ENCODE results near the gene HOXD12. TPM values are rescaled to one million over a fixed set of nuclear protein-coding genes. Genes with fewer than 3 reads are reported as not detected.

The HOXD12 gene
- total RNA-seq, 1 donor from 2014 or later = not detected

- H3K27ac ChIP-seq = no peak overlapping the region
- ATAC-seq = no peak
- H3K27me3 ChIP-seq = peaks cover 98% of the 10 kb centered on the region
- intact Hi-C loops (cut with DNase I) = no loop called here
- TF ChIP-seq CTCF (IDR thresholded peaks at IDR 0.05) = no peak
- H3K4me3 ChIP-seq = no peak overlapping the region
- no peaks in the 10 kb centered on the region for H3K9me3 ChIP-seq
- H3K36me3 ChIP-seq = no peaks in the 10 kb centered on the region
- DNase-seq = no peak
- H3K4me1 ChIP-seq = no peaks in the 10 kb centered on the region
These were observed 5.6 kb downstream of the HOXD12 start for GRCh38 chr2:176105078-176105729.

GRCh38 chr2:176105730-176106580 lies 6.4 kb downstream of the HOXD12 start:
- Histone ChIP-seq H3K4me1 (no peaks in the 10 kb centered on the region), H3K27me3 (peaks cover 98% of the 10 kb centered on the region), H3K4me3 (no peak overlapping the region), H3K27ac (no peak overlapping the region), H3K36me3 (no peaks in the 10 kb centered on the region), H3K9me3 (no peaks in the 10 kb centered on the region)
- TF ChIP-seq CTCF (IDR thresholded peaks at IDR 0.05) = no peak
- ATAC-seq (no peak), DNase-seq (no peak)
- intact Hi-C loops (cut with DNase I) = no loop called here

- Histone ChIP-seq H3K36me3 (no peaks in the 10 kb centered on the region), H3K4me3 (no peak within 1 kb of the TSS), H3K9me3 (no peaks in the 10 kb centered on the region), H3K27ac (no peak within 1 kb of the TSS), H3K4me1 (no peaks in the 10 kb centered on the region), H3K27me3 (peaks cover 98% of the 10 kb centered on the region)
- TF ChIP-seq CTCF (IDR thresholded peaks at IDR 0.05) = no peak
- no peak for DNase-seq
- peak; percentile 27 for ATAC-seq
- intact Hi-C loops (cut with DNase I) = no loop called here
These were observed 7.3 kb downstream of the HOXD12 start, which contains the start of gene HOXD11 for GRCh38 chr2:176106581-176107539. HOXD11 (plus strand) TSS chr2:176107280; CDS start chr2:176107356, 76 bp downstream.

GRCh38 chr2:176107731-176108181 lies 8.2 kb downstream of the HOXD12 start:
- ATAC-seq (no peak), DNase-seq (no peak)
- H3K36me3 ChIP-seq = no peaks in the 10 kb centered on the region
- no peaks in the 10 kb centered on the region for H3K9me3 ChIP-seq
- TF ChIP-seq CTCF (IDR thresholded peaks at IDR 0.05) = no peak
- intact Hi-C loops (cut with DNase I) = no loop called here
- no peaks in the 10 kb centered on the region for H3K4me1 ChIP-seq
- H3K27ac ChIP-seq = no peak overlapping the region
- peaks cover 98% of the 10 kb centered on the region for H3K27me3 ChIP-seq
- H3K4me3 ChIP-seq = no peak overlapping the region

- no peak for TF ChIP-seq CTCF (IDR thresholded peaks at IDR 0.05)
- peaks cover 98% of the 10 kb centered on the region for H3K27me3 ChIP-seq
- ATAC-seq = no peak
These were observed 9.8 kb downstream of the HOXD12 start for GRCh38 chr2:176109192-176109901.

More at GRCh38 chr2:176109192-176109901, 9.8 kb downstream of the HOXD12 start:
- no peak for DNase-seq
- intact Hi-C loops (cut with DNase I) = no loop called here
- Histone ChIP-seq H3K36me3 (no peaks in the 10 kb centered on the region), H3K4me3 (no peak overlapping the region), H3K9me3 (no peaks in the 10 kb centered on the region), H3K27ac (no peak overlapping the region), H3K4me1 (no peaks in the 10 kb centered on the region)
